Measurements from ENCODE around the gene CDCP2. TPM values are rescaled to one million over a fixed set of nuclear protein-coding genes. Genes with fewer than 3 reads are reported as not detected.

Gene CDCP2
- total RNA-seq (1 to 10 TPM in 2 of 7 donors, under 1 TPM in 5; 0.23 to 1.6 (median 0.85) TPM), polyA plus RNA-seq (not detected)
- long read RNA-seq, donor 1 = 0 reads
- long read RNA-seq, donor 2 = 0 reads

- Histone ChIP-seq H3K9me3 (no peaks in the 10 kb centered on the region), H3K4me1 (peaks cover 0 to 11% (median 0%) of the 10 kb centered on the region in 6 donors), H3K27ac (peak within 1 kb of the TSS in 1 of 8 donors; percentile 8), H3K27me3 (replicated peaks in 1 of 7) (no peaks in the 10 kb centered on the region), H3K36me3 (no peaks in the 10 kb centered on the region), H3K4me3 (no peak within 1 kb of the TSS)
- 88 to 94% (median 93%) methylated on average over 5 of the region's 5 CpGs for WGBS, 5 donors
- intact Hi-C loops (cut with DNase I; ENCODE audit: low total_unique reads) = no loop called here
- peak; percentile 59 for DNase-seq
- no peak for TF ChIP-seq POLR2A (IDR thresholded peaks at IDR 0.05)
- TF ChIP-seq CTCF (IDR thresholded peaks at IDR 0.05 in 8 of 11, conservative IDR thresholded peaks at IDR 0.05 in 3 of 11) = no peak
- no peak for TF ChIP-seq POLR2AphosphoS5 (IDR thresholded peaks at IDR 0.05)
Measured at GRCh38 chr1:54152696-54153095, at the start of gene CDCP2. TSS of gene CDCP2 (minus strand) at chr1:54153000. CDS start at chr1:54152922, 78 bp downstream.

- no peak for DNase-seq
- 1 to 3% (median 1%) methylated on average over 14 to 15 of the region's 15 CpGs for WGBS, 5 donors
- no peaks in the 10 kb centered on the region for H3K27me3 ChIP-seq (replicated peaks in 1 of 7)
- H3K36me3 ChIP-seq = peaks cover 0 to 39% (median 14%) of the 10 kb centered on the region in 6 donors
- peak overlapping the region; percentile 30 to 87 (median 80) for H3K27ac ChIP-seq
- TF ChIP-seq POLR2AphosphoS5 (IDR thresholded peaks at IDR 0.05) (no peak), POLR2A (IDR thresholded peaks at IDR 0.05) (no peak), CTCF (IDR thresholded peaks at IDR 0.05 in 8 of 11, conservative IDR thresholded peaks at IDR 0.05 in 3 of 11) (no peak)
- no peaks in the 10 kb centered on the region for H3K9me3 ChIP-seq
- intact Hi-C loops (cut with DNase I; ENCODE audit: low total_unique reads) = no loop called here
- peak overlapping the region; percentile 69 to 95 (median 91) for H3K4me3 ChIP-seq
- H3K4me1 ChIP-seq = peaks cover 11 to 53% (median 36%) of the 10 kb centered on the region in 6 donors
Measured at GRCh38 chr1:54200519-54200997, 47.8 kb upstream of the CDCP2 start.

- peak within 1 kb of the TSS; percentile 30 to 87 (median 80) for H3K27ac ChIP-seq
- H3K9me3 ChIP-seq = no peaks in the 10 kb centered on the region
- TF ChIP-seq POLR2A (IDR thresholded peaks at IDR 0.05) (peak in 1 of 3 donors; percentile 1), CTCF (IDR thresholded peaks at IDR 0.05 in 8 of 11, conservative IDR thresholded peaks at IDR 0.05 in 3 of 11) (peak in 1 of 11 experiments; percentile 12), POLR2AphosphoS5 (IDR thresholded peaks at IDR 0.05) (peak; percentile 85 to 90 (median 88))
- H3K4me3 ChIP-seq = peak within 1 kb of the TSS; percentile 69 to 95 (median 91)
- WGBS, 5 donors = 0 to 1% (median 0%) methylated on average over 18 to 51 of the region's 51 CpGs
- peaks cover 0 to 39% (median 14%) of the 10 kb centered on the region in 6 donors for H3K36me3 ChIP-seq
- intact Hi-C loops (cut with DNase I; ENCODE audit: low total_unique reads) = no loop called here
- DNase-seq = peak; percentile 95
- peaks cover 11 to 53% (median 36%) of the 10 kb centered on the region in 6 donors for H3K4me1 ChIP-seq
- H3K27me3 ChIP-seq (replicated peaks in 1 of 7) = no peaks in the 10 kb centered on the region
Measured at GRCh38 chr1:54199765-54200518, 47.1 kb upstream of the CDCP2 start, which contains the start of the genes CYB5RL and MRPL37. TSS of gene CYB5RL (minus strand) at chr1:54200030. CDS start at chr1:54195616, 4,414 bp downstream. TSS of gene MRPL37 (plus strand) at chr1:54200167. CDS start at chr1:54200244, 77 bp downstream.

Data from spleen (tissue), 13 donors.